Epidermal melanocyte (primary cell): ENCODE results near the gene CCNL1.

ENCODE experiments used
- DNase-seq: peaks from one replicate; pipeline ENCODE4 v3.0.0; 2011; ENCODE audit warnings: low spot score; ENCODE audit not compliant: insufficient read length

CCNL1 gene

DNA sequence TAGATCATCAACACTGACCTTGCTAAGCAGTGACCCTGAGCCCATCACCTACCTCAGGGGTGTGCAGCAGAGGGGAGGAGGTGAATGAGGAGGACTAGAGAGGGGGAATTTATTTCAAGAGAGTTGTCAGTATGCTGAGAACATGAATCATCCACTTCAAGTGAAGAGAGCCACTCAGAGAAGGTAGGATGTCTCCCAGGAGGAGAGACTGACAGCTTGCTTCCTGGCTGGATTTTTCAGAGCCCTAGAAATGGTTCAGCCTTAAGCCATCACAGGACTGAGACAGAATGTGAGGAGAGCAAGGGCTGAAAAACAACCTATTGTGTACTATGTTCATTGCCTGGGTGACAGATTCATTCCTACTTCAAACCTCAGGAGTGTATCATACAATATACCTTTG, 34.8 kb downstream of the CCNL1 start:
- no peak for DNase-seq

DNA sequence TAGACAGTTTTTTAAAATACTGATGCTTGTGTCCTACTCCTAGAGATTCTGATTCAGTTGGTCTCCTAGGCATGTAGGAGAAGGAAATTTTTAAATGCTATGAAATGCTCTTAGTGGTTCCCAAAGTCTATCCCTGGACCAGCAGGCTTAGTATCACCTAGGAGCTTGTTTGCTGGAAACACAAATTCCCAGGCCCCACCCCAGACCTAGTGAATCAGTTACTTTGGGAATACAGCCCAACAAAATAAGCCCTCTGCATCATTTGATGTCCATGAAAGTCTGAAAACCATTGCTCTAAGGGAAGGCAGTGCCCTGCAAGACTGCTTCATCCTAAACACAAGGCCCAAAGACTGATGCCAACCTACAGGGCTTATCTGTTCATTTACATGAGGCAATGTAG, 36.3 kb downstream of the CCNL1 start:
- DNase-seq = no peak

DNA sequence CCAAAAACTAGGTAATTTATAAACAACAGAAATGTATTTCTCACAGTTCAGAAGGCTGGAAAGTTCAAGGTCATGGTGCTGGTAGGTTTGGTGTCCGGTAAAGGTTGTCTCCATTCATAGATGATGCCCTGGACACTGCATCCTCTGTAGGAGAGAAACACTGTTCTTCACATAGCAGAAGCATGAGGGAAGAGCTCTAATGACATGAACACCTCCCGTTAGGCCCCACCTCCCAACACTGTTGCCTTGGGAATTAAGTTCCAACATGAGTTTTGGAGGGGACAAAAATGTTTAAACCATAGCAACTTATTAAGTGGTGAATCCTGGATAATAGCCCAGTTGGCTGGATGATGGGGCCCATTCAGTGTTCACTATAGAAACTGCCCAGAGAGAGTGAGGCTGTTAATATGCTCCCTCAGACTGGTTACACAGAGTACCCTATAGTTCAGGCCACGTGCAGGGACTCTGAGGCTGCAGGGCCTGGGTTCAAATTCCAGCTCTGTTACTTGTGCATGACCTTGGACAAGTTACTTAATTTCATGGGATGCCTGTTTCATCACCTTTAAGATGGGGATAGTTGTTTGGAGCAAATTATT, 37.0 kb downstream of the CCNL1 start:
- no peak for DNase-seq

DNA sequence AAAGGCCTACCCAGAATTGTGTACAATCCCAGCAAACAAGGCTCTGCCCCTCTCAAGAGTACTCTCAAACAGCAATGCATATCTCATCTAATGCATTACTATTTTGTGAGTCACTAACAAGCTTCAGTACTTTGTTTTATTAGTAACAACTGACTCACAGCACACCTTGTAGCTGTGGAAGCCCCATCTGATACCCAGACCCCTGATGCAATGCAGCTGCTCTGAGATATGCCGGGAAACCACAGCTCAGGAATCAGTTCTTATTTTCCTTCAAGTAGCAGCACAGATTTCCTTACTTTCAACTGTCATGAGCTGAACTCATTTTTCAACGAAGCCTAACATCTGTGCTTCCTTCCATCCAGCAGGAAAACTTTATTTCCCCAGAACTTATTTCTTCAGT, 37.8 kb downstream of the CCNL1 start:
- no peak for DNase-seq

DNA sequence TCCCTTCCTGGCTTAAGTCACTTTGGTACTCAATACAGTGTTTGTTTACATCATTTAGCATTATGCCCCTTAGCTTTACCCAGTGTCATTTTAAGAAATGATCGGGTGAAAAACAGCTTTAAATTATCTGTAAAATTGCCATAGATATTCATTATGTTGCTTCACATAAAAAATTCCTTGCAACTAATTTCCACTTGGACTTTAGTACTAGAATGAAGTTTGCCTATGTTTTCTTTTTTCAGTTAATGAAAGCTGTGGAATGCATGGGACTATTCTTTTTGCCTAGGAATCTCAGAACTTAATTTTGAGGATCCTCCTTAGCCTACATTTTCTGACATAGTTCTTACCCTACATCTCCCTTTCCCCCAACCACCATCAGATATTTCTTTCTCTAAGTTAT, 38.4 kb downstream of the CCNL1 start:
- DNase-seq = no peak

DNA sequence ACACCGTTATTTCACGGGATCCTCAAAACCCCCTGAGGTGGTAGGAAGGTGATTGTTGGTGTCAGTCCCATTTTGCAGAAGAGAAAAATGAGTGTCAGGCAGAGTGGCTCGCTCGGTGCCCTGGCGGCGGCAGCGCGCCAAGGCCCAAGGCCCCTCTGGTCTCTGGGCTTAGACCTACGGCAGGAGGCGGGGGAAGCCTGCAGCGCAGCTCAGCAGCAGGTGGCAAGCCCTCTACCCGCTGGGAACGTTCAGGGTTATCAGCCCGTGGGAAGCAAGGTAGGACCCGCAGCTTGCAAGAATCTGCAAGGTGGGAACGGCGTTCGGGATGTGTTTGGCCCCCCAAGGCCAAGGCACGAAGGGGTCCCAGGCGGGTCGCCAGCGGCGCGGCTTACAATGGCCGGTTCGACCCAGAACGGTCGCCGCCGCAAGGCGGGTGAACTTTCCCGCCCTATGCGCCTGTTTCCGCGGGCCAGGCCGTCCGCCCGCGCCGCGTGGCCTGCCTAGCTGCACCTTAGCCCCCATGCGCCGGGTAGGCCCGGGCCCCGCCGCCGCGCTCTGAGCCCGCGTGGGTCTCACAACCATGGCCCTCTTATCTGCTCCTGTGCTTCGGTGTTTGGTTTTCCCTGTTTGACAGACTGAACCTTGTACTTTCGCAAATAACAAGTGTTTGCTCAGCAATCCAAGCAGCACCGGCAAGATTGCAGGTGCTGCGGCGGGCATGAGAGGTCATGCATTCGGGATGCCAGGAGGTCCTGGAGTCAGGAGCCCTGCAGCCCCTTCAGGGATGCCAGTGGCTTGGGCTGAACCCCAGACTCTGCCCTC, 39.7 kb downstream of the CCNL1 start:
- no peak for DNase-seq

DNA sequence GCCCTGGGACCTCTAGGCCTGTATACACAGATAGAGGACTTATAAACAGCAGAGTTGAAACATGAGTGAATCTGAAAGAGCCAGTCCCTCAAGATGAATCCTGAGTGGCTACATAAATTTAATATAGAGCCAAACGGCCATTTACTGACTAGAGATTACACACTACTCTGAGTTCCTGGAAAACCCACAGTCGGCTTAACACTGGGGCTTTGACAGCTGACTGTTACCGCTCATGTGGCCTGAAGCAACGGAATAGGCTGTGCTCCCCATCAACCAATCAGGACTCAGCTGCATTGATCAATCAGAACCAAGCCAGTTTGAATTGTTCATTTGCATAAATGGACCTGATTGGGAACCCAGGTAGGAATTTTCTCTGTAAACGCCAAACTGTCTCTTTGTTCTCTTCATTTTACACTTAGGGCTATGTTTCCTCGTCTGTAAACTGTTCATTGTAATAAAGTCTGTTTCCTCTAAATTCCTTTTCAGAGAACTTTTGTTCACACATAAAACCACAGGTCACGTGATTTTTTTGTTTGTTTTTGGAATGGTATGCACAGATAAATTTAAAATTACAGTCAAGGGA, 40.5 kb downstream of the CCNL1 start:
- no peak for DNase-seq

DNA sequence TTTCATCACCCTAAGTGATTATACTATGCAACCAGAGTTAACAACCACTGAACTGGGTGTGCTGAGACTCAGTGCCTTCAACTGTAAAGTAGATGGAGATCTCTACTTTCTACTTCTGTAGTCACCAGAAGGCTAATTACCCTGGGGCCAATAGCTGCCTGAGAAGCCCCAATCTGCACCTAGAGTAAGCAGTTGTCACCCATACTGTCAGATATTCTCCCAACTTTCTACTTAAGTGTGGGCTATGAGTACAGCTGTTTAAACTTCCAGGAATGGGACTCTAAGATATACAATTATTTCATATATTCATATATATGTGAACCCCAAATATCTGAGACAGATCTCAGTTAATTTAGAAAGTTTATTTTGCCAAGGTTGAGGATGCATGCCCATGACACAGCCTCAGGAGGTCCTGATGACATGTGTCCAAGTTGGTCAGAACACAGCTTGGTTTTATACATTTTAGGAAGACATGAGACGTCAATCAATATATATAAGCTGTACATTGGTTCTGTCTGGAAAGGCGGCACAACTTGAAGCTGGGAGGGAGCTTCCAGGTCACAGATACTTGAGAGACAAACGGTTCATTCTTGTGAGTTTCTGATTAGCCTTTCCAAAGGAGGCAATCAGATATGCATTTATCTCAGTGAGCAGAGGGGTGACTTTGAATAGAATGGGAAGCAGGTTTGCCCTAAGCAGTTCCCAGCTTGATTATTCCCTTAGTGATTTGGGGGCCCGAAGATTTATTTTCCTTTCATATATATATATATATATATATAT, 41.9 kb downstream of the CCNL1 start:
- DNase-seq = no peak

DNA sequence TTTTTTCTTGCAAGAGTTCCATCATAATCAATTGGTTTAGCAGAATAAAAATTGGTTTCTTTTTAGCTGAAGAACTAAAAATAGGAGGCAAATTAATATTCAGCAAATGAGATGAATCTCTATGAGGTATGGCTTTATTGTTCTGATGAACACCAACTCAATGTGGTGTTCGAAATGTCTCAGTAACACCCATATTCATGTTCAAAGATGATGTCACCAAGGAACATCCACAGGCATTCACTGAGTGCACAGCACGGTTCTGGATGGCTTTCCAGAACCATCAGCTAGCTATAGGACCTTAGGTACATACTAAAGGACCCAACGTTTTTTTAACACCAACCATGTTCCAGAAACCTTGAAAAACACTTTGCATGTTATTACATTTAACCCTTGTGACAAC, 42.7 kb downstream of the CCNL1 start:
- DNase-seq = no peak

DNA sequence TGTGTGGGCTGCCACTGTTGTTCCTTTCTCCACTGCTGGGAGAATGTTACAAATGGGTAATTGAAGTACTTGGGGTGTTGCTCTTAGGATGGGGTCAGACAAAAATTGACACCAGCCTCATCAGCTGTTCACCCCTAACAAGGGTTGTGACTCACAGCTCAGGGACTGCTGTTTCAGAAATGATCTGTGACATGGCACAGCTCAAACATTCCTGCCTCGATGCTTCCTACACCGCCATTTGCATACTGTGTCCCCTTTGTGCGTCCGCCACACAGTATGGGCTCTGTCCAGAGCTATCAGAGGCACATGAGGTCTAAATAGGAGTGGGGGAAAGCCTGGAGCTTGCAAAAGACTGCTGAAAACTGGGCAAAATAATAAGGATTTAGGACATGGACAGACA, 43.9 kb downstream of the CCNL1 start:
- DNase-seq = no peak

DNA sequence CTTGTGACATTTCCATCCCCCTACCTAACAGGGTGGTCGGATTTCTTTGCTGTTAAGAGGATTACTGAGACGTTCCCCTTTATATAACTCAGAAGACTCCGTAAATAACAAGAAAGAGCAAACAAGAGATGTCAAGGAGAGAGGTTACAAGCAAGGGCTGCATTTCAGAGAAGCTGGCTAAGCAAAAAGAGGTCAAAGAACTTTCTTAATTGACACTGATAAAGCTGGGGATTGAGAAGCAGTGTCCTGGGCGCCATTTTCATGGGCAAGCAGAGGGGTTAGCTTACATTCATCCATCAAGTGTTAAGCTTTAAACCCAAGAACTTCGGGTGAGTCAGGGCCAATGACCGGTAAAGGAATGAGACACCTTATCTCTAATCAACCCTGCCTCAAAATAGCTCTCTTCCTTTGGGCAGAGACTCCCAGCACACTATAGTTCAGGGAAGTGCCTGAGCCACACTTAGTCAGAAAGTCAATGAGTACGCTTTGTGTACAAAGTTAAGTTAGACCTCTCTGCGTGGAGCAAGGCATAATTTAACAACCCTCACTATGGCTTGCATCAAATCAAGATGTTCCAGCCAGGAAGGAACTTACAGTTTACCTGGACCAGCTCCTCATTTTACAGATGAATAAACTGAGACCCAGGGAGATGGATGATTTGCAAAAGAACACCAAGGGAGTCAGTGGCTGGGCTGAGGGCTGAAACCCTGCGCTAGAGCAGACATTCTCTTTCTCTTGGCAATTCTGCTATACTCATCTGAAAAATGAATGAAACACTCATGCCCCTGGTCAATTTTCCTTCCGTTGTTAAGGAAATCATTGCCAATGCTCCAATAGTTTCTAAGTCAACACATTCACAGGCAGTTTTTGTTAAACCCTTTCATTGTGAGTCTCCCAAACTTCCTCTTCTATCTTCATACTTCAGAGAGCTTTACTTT, 44.6 kb downstream of the CCNL1 start:
- no peak for DNase-seq

DNA sequence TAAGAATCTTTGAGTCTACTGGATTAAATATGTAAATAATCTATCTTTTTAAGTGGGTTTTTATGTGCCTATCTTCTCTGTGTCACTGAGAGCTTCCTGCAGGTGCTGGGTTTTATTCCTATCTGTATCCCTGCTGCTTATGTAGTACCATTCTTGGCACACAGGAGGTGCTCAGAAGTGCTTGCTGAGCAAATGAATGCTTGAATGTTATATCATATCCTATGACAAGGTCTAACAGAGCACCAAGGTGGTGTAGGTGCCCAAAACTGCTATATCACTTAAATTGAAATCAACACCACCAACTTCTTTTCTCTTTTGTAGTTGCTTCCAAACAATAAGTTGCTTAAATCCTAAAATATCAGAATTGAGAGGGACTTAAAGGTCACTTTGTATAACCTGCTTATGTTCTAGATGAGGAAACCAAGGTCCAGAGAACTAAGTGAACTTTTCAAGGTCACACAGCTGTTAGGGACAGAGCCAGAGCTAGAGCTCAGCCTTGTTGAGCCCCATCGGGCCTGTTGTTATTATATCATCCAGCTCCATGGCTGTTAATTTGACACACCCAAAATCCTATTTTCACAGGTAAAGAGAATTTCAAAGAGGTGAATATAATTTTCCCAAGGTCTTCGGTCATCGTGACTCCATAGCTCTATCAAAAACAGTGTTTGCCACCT, 46.0 kb downstream of the CCNL1 start:
- DNase-seq = no peak

DNA sequence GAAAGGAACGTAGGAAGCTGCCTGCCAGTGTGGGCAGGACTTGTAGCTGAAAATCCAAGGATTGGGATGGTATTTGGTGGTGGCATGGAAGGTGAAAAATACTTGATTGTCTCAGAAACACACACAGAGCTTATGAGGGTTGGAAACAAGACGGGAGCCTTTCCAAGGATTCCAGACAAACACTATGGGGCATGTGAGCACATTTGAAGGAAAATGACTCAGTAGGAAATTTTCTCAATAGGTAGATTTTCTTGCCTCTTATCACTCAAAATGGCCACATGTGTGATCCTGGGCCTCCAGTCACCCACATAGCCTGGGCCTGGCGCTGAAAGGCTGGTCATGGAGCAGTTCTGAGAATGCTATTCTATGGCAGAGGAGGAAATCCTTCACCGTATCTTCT, 47.4 kb downstream of the CCNL1 start:
- DNase-seq = no peak

DNA sequence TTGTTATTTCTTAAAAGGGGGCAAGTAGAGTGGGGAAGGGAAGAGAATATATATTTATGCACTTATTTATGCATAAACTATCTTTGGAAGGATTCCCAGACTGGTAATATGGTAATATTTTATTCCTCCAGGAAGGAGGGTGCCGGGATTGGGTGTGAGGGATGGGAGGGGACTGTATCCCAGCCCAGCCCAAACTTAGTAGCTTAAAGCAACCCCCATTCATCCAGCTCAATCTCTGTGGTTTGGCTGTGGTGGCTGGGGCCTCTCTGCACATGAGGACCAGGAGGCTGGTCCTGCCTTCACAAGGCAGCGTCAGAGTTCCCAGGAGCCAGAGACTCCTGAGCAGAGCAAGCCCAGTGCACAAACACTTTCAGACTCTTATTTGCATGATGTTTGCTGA, 48.4 kb downstream of the CCNL1 start:
- no peak for DNase-seq

DNA sequence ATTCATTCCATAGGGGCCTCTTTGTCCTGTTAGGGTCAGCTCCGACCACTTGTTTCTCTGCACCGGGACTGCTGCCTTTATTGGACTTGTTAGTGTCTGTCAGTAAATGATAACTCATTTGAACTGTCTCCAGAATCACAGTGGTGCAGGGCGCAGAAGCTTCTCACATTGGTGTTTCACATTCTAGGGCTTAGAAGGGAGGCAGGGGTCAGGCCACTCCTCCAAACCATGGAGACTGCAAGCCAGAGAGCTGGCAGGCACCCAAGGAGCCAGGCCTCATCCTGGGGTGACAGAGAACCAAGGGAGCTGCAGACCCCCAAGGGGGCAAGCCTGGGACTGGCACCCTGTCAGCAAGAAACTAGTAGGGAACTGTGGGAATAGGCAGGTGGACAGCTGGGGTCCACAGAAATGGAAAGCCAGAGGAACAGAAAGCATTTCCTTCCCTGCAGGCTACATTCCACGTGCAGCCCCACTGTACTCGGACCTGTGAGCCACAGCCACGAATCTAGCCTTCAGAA, 49.1 kb downstream of the CCNL1 start:
- DNase-seq = no peak

DNA sequence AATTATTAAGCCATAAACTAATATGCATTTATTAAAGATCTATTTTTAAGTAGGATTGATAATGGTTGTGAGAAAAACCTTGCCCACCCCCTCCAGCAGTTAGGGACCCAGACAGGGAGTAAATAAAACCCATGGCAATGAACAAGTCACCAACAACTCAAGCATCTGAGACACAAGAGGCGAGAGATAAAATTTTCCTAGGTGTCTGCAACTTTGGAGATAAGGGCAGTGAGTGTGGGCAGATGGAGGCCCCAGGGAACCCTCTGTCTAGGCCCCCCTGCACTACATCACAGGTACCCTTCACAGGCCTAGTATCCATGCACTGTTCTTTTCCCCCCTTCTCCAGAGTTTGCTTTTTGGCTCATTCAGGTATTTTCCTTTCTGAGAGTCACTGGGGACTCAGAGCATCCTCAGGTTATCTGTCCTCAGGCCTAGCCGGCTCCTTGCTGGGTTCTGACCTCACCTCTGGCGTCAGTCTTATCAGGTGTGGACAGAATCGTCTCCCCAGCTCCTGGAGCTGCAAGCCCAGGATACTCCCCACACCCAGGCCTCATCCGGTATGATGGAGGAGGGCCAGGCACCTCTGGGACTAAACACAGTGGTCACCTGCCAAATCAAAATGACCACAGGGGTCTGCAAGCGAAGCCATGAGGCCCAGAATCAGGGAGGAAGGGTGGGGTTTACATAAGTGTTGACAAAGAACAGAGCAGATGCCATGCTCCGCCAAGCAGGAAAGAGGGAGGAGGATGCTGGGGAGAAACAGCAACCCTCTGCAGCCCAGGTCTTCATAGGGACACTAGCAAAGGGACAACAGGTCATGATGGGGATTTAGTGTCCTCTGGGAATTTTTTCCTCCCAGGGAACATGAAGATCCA, 50.4 kb downstream of the CCNL1 start:
- DNase-seq = no peak

DNA sequence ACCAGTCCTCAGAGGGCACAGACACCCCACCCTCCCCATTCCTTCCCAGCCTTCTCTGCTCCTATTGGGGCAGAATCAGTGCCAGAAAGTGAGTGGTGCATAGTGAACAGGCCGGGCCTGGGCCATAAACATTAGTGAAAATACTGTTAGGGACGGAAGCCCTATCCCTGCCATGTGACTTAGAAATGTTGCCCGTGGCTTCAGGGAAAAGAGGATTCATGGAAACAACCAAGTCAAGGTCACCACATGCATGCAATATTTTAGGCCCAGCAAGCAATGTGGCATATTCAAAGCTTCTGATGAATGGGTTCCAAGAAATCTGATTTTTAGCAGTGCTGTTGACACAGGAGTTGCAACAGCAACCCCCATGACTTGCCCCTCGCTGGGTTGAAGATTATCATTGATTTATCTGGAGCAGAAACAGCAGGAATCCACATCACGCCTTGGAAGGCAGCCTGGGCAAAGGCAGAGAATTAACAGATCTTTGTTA, 52.3 kb downstream of the CCNL1 start:
- no peak for DNase-seq

DNA sequence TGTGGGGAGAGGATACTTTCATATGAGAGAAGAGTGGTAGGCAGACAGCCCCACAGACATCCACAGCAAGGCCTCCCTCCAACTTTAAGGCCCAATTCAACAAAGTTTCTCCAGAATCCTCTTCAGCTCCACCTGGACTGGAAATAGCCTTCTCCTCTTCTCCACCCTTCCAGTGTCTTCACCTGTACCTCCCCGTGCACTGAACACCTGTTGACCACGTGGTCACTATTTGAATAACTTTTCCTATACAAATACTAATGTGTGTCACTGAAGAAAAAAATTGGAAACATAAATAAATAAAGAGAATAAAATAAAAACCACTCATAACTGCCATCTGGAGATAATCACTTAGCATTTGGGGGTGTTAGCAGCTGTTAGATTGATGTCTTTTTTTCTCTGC, 52.9 kb downstream of the CCNL1 start:
- no peak for DNase-seq
